GM23338 (cell line): ENCODE data around the gene CLEC14A.

Source experiments
- CTCF ChIP-seq, 2 experiments: fragments of 200-600 bp in 1 of 2; sonication (generic) in 1 of 2; conservative IDR thresholded peaks; 2 replicates each; pipeline versions ENCODE4 v1.5.1 to v1.6.1; 2016 to 2017; ENCODE audit warnings: antibody characterized with exemption in 2 of 2, low read depth in 2 of 2, mild to moderate bottlenecking in 2 of 2, moderate library complexity in 1 of 2
- ETS1 ChIP-seq: IDR thresholded peaks from 2 replicates; pipeline ENCODE4 v1.6.1; 2016; ENCODE audit warnings: antibody characterized with exemption
- EZH2 ChIP-seq: fragments of 200-600 bp; sonication (generic); IDR thresholded peaks from one replicate; pipeline ENCODE4 v1.8.0; 2017; ENCODE audit warnings: antibody characterized with exemption, mild to moderate bottlenecking, low read depth; ENCODE audit not compliant: unreplicated experiment
- EZH2phosphoT487 ChIP-seq: fragments of 200-600 bp; sonication (generic); IDR thresholded peaks from one replicate; pipeline ENCODE4 v1.8.1; 2018; ENCODE audit warnings: antibody characterized with exemption; ENCODE audit not compliant: unreplicated experiment
- POLR2AphosphoS5 ChIP-seq: IDR thresholded peaks from 2 replicates; pipeline ENCODE4 v1.6.1; 2016; ENCODE audit warnings: antibody characterized with exemption, low read depth
- REST ChIP-seq: IDR thresholded peaks from one replicate; pipeline ENCODE4 v1.6.1; 2018; ENCODE audit warnings: antibody characterized with exemption; ENCODE audit not compliant: unreplicated experiment
- STAT1 ChIP-seq: IDR thresholded peaks from one replicate; pipeline ENCODE4 v1.6.1; 2016; ENCODE audit warnings: antibody characterized with exemption; ENCODE audit not compliant: unreplicated experiment
- ZNF114 ChIP-seq: fragments of 250-450 bp; sonication (Bioruptor Pico); IDR thresholded peaks from 2 replicates; pipeline ENCODE4 v1.5.0; 2020; ENCODE audit warnings: mild to moderate bottlenecking, moderate library complexity

GRCh38 chr14:38211255-38211735 is 44.6 kb downstream of the CLEC14A start:
- TF ChIP-seq CTCF (conservative IDR thresholded peaks at IDR 0.05; ENCODE audit: low read depth in 2 of 2) = no peak
- TF ChIP-seq POLR2AphosphoS5 = no peak
- TF ChIP-seq EZH2 = peak; percentile 93
- no peak for TF ChIP-seq ETS1
- no peak for TF ChIP-seq STAT1
- no peak for TF ChIP-seq REST
- peak; percentile 77 for TF ChIP-seq EZH2phosphoT487
- no peak for TF ChIP-seq ZNF114 (CRISPR knock-in tag)
